Ishikawa (cell line): Measurements from ENCODE around the gene HEYL.

Experiments used
- CEBPB ChIP-seq: IDR thresholded peaks from 2 replicates; pipeline ENCODE4 v1.6.1; 2012
- CREB1 ChIP-seq: IDR thresholded peaks from 2 replicates; pipeline ENCODE4 v1.6.1; 2012; ENCODE audit warnings: low read depth
- EGR1 ChIP-seq: IDR thresholded peaks from 2 replicates; pipeline ENCODE4 v1.6.1; 2012
- EP300 ChIP-seq: IDR thresholded peaks from 2 replicates; pipeline ENCODE4 v1.6.1; 2012; ENCODE audit warnings: borderline replicate concordance
- FOXM1 ChIP-seq: IDR thresholded peaks from 2 replicates; pipeline ENCODE4 v1.6.1; 2012; ENCODE audit warnings: low read depth, borderline replicate concordance
- MAX ChIP-seq: IDR thresholded peaks from 2 replicates; pipeline ENCODE4 v1.6.1; 2012
- NFIC ChIP-seq: IDR thresholded peaks from 2 replicates; pipeline ENCODE4 v1.6.1; 2012
- RAD21 ChIP-seq: IDR thresholded peaks from 2 replicates; pipeline ENCODE4 v1.6.1; 2012; ENCODE audit warnings: low read depth
- TAF1 ChIP-seq: IDR thresholded peaks from 2 replicates; pipeline ENCODE4 v1.6.1; 2012; ENCODE audit warnings: low read depth, mild to moderate bottlenecking
- TCF12 ChIP-seq: IDR thresholded peaks from 2 replicates; pipeline ENCODE4 v1.6.1; 2012; ENCODE audit warnings: low read depth
- TEAD4 ChIP-seq: IDR thresholded peaks from 2 replicates; pipeline ENCODE4 v1.6.1; 2012
- USF1 ChIP-seq: IDR thresholded peaks from 2 replicates; pipeline ENCODE4 v1.6.1; 2012
- YY1 ChIP-seq: IDR thresholded peaks from 2 replicates; pipeline ENCODE4 v1.6.1; 2012; ENCODE audit warnings: low read depth
- ZBTB7A ChIP-seq: IDR thresholded peaks from 2 replicates; pipeline ENCODE4 v1.6.1; 2012; ENCODE audit warnings: low read depth
- TF ChIP-seq, protein P1 (sequence below): IDR thresholded peaks from 2 replicates; pipeline ENCODE4 v1.6.1; 2012; ENCODE audit warnings: low read depth, mild to moderate bottlenecking

Gene HEYL

GRCh38 chr1:39681294-39681693 lies 41.9 kb upstream of the HEYL start:
- TF ChIP-seq EGR1 (no peak), RAD21 (no peak), ZBTB7A (no peak), USF1 (no peak), TCF12 (no peak), MAX (no peak), TAF1 (no peak), CREB1 (no peak), EP300 (no peak), YY1 (no peak)

GRCh38 chr1:39680751-39681150 lies 41.3 kb upstream of the HEYL start:
- no peak for TF ChIP-seq YY1
- no peak for TF ChIP-seq EGR1
- TF ChIP-seq TAF1: no peak
- TF ChIP-seq NFIC: no peak
- TF ChIP-seq RAD21: no peak
- TF ChIP-seq ZBTB7A: no peak
- TF ChIP-seq MAX: no peak
- no peak for TF ChIP-seq FOXM1
- TF ChIP-seq EP300: no peak
- TF ChIP-seq TEAD4: no peak
- TF ChIP-seq CREB1: no peak

DNA sequence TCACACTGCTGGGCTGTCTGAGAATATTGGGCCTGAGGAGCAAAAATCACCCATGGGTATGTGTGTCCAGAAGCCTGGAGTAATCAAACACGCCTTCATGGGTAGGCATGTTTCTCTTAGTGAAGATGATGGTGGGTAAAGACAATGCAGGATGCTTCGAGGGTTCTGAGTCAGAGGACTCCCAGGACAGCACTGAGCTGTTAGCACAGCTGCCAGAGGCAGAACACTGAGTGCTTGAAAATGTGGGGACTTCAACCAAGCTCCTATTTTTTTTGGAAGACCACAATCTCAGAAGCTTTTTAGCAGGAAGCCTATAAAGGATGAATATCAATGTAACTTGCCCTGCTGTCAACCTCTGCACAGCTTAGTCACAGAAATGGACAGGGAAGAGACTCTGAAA lies 40.4 kb upstream of the HEYL start:
- TF ChIP-seq CEBPB (no peak), FOXM1 (no peak), USF1 (no peak), YY1 (no peak), TAF1 (no peak), EP300 (no peak), EGR1 (no peak), TEAD4 (no peak), MAX (no peak), ZBTB7A (no peak), NFIC (no peak), CREB1 (no peak), TCF12 (no peak)
- TF ChIP-seq, protein P1, sequence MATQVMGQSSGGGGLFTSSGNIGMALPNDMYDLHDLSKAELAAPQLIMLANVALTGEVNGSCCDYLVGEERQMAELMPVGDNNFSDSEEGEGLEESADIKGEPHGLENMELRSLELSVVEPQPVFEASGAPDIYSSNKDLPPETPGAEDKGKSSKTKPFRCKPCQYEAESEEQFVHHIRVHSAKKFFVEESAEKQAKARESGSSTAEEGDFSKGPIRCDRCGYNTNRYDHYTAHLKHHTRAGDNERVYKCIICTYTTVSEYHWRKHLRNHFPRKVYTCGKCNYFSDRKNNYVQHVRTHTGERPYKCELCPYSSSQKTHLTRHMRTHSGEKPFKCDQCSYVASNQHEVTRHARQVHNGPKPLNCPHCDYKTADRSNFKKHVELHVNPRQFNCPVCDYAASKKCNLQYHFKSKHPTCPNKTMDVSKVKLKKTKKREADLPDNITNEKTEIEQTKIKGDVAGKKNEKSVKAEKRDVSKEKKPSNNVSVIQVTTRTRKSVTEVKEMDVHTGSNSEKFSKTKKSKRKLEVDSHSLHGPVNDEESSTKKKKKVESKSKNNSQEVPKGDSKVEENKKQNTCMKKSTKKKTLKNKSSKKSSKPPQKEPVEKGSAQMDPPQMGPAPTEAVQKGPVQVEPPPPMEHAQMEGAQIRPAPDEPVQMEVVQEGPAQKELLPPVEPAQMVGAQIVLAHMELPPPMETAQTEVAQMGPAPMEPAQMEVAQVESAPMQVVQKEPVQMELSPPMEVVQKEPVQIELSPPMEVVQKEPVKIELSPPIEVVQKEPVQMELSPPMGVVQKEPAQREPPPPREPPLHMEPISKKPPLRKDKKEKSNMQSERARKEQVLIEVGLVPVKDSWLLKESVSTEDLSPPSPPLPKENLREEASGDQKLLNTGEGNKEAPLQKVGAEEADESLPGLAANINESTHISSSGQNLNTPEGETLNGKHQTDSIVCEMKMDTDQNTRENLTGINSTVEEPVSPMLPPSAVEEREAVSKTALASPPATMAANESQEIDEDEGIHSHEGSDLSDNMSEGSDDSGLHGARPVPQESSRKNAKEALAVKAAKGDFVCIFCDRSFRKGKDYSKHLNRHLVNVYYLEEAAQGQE: no peak

- TF ChIP-seq MAX: no peak
- TF ChIP-seq TEAD4: no peak
- TF ChIP-seq CREB1: no peak
- TF ChIP-seq FOXM1: no peak
- TF ChIP-seq, protein P1: no peak
- no peak for TF ChIP-seq ZBTB7A
- no peak for TF ChIP-seq NFIC
- no peak for TF ChIP-seq CEBPB
- no peak for TF ChIP-seq EGR1
- TF ChIP-seq YY1: no peak
- TF ChIP-seq RAD21: no peak
- TF ChIP-seq TCF12: no peak
- no peak for TF ChIP-seq EP300
- no peak for TF ChIP-seq USF1
- no peak for TF ChIP-seq TAF1
Measured at GRCh38 chr1:39678889-39679288, 39.4 kb upstream of the HEYL start.

DNA sequence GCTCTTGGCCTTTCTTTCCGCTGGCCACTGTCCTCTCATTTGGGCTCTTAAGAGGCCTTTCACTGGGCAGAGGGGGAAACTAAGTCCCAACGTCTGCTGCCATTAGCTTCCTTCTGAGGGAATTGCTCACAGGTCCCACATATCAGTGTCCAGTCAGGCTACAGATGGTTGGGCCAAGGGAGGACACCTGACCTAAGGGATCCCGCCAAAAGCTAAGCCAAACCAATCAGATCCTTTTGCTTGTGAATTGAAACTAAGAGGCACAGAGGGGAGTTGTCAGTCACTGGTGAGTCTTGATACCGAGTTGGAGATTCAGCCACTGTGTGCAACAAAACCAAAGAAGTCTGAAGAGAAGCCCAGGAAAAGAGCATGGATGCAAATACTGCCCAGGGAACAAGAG lies 38.2 kb upstream of the HEYL start:
- no peak for TF ChIP-seq CREB1
- no peak for TF ChIP-seq YY1
- no peak for TF ChIP-seq TAF1
- no peak for TF ChIP-seq EP300
- TF ChIP-seq NFIC: no peak
- no peak for TF ChIP-seq FOXM1
- no peak for TF ChIP-seq RAD21
- no peak for TF ChIP-seq ZBTB7A
- TF ChIP-seq, protein P1: no peak
- no peak for TF ChIP-seq USF1
- TF ChIP-seq TEAD4: no peak
- no peak for TF ChIP-seq EGR1
- TF ChIP-seq TCF12: no peak
- TF ChIP-seq CEBPB: no peak
- TF ChIP-seq MAX: no peak
